OCI-LY1 (cell line): ENCODE measurements around the gene SHISA4.
"Not testable (repeated sequence)": the region's sequence is repeated elsewhere in the genome, so short reads cannot be mapped to it uniquely, and the experiment has no call there.

Source experiments
- H2AFZ ChIP-seq: fragments of 200-600 bp; sonication (generic), shearing (Covaris generic); 2 replicates; pipeline ENCODE4 v1.6.0; 2014; ENCODE audit warnings: antibody characterized with exemption, mild to moderate bottlenecking, low read length
- H3F3A ChIP-seq: fragments of 200-600 bp; sonication (generic), shearing (Covaris generic); 2 replicates; pipeline ENCODE4 v1.6.0; 2014; ENCODE audit warnings: mild to moderate bottlenecking, antibody characterized with exemption, low read length, moderate library complexity; ENCODE audit not compliant: insufficient read depth
- H3K27ac ChIP-seq: fragments of 200-600 bp; sonication (generic); 2 replicates; pipeline ENCODE4 v1.5.1; 2014; ENCODE audit warnings: low read length, mixed run types, mild to moderate bottlenecking, low read depth; ENCODE audit not compliant: poor library complexity, severe bottlenecking
- H3K27me3 ChIP-seq: fragments of 200-600 bp; sonication (generic); 2 replicates; pipeline ENCODE4 v1.6.0; 2014; ENCODE audit warnings: antibody characterized with exemption, mild to moderate bottlenecking, low read length, moderate library complexity; ENCODE audit not compliant: insufficient read depth
- H3K36me3 ChIP-seq: fragments of 200-600 bp; sonication (generic); 2 replicates; pipeline ENCODE4 v1.6.1; 2014; ENCODE audit warnings: mild to moderate bottlenecking, antibody characterized with exemption, low read length, moderate library complexity, mixed read lengths; ENCODE audit not compliant: insufficient read depth
- H3K4me1 ChIP-seq: fragments of 200-600 bp; sonication (generic); 2 replicates; pipeline ENCODE4 v1.5.1; 2014; ENCODE audit warnings: mild to moderate bottlenecking, low read length, moderate library complexity; ENCODE audit not compliant: insufficient read depth, severe bottlenecking
- H3K4me2 ChIP-seq: fragments of 200-600 bp; sonication (generic), shearing (Covaris generic); 2 replicates; pipeline ENCODE4 v1.6.1; 2014; ENCODE audit warnings: low read length
- H3K4me3 ChIP-seq: fragments of 200-600 bp; sonication (generic); 2 replicates; pipeline ENCODE4 v1.5.1; 2014; ENCODE audit warnings: low read length, low read depth, mild to moderate bottlenecking, mixed read lengths; ENCODE audit not compliant: poor library complexity, severe bottlenecking
- H3K79me2 ChIP-seq: fragments of 200-600 bp; shearing (Covaris generic); 2 replicates; pipeline ENCODE4 v1.6.1; 2016; ENCODE audit warnings: mixed run types, low read length, mixed read lengths; ENCODE audit not compliant: insufficient read depth
- H3K9ac ChIP-seq: fragments of 200-600 bp; sonication (generic), shearing (Covaris generic); 2 replicates; pipeline ENCODE4 v1.6.1; 2014; ENCODE audit warnings: mild to moderate bottlenecking, low read length, mixed read lengths
- H3K9me2 ChIP-seq: fragments of 200-600 bp; sonication (generic), shearing (Covaris generic); 2 replicates; pipeline ENCODE4 v1.6.1; 2014; ENCODE audit warnings: low read depth, mild to moderate bottlenecking, low read length, mixed read lengths
- H3K9me3 ChIP-seq: fragments of 200-600 bp; shearing (Covaris generic); 2 replicates; pipeline ENCODE4 v1.6.1; 2014; ENCODE audit warnings: low read length, mixed read lengths
- H4K20me1 ChIP-seq: fragments of 200-600 bp; sonication (generic), shearing (Covaris generic); 2 replicates; pipeline ENCODE4 v1.6.0; 2016; ENCODE audit warnings: mild to moderate bottlenecking, low read length; ENCODE audit not compliant: insufficient read depth
- EZH2 ChIP-seq: fragments of 200-600 bp; sonication (generic), shearing (Covaris generic); IDR thresholded peaks from 2 replicates; pipeline ENCODE4 v1.8.0; 2017; ENCODE audit warnings: borderline replicate concordance, mixed run types, mild to moderate bottlenecking, antibody characterized with exemption, low read length, moderate library complexity, mixed read lengths
- TF ChIP-seq, protein P1 (sequence below): fragments of 200-600 bp; sonication (generic), shearing (Covaris generic); IDR thresholded peaks from 2 replicates; pipeline ENCODE4 v1.5.1; 2017; ENCODE audit warnings: mild to moderate bottlenecking, antibody characterized with exemption, low read length, moderate library complexity, mixed read lengths

The SHISA4 gene

DNA sequence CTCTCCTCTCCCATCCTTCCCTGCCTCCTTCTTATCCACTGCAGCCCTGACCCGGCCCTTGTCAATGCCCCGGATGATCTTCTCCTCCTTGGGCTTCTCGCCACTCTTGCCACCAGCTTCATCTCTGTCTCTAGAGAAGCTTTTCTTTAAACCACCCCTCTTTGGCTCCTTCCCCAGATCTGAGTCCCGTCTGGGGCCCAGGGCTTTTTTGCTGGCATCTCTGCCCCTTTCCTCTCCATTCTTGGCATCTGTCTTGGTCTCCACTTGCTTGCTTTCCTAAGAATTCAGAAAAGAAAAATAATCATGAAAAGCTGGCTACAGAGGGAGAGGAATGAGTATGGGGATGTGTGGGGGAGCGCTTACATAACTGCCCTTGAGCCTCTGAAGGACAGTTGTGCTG, 11.8 kb downstream of the SHISA4 start:
- Histone ChIP-seq H3K4me3 (no peak overlapping the region), H3K79me2 (no peaks in the 10 kb centered on the region), H3K27me3 (no peaks in the 10 kb centered on the region), H4K20me1 (no peaks in the 10 kb centered on the region), H3F3A (no peaks in the 10 kb centered on the region), H3K9me2 (no peaks in the 10 kb centered on the region), H2AFZ (no peak overlapping the region), H3K27ac (no peak overlapping the region), H3K9ac (no peak overlapping the region), H3K9me3 (no peaks in the 10 kb centered on the region), H3K4me2 (no peak overlapping the region), H3K36me3 (no peaks in the 10 kb centered on the region), H3K4me1 (no peaks in the 10 kb centered on the region)
- no peak for TF ChIP-seq EZH2
- TF ChIP-seq, protein P1, sequence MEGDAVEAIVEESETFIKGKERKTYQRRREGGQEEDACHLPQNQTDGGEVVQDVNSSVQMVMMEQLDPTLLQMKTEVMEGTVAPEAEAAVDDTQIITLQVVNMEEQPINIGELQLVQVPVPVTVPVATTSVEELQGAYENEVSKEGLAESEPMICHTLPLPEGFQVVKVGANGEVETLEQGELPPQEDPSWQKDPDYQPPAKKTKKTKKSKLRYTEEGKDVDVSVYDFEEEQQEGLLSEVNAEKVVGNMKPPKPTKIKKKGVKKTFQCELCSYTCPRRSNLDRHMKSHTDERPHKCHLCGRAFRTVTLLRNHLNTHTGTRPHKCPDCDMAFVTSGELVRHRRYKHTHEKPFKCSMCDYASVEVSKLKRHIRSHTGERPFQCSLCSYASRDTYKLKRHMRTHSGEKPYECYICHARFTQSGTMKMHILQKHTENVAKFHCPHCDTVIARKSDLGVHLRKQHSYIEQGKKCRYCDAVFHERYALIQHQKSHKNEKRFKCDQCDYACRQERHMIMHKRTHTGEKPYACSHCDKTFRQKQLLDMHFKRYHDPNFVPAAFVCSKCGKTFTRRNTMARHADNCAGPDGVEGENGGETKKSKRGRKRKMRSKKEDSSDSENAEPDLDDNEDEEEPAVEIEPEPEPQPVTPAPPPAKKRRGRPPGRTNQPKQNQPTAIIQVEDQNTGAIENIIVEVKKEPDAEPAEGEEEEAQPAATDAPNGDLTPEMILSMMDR, result no peak

DNA sequence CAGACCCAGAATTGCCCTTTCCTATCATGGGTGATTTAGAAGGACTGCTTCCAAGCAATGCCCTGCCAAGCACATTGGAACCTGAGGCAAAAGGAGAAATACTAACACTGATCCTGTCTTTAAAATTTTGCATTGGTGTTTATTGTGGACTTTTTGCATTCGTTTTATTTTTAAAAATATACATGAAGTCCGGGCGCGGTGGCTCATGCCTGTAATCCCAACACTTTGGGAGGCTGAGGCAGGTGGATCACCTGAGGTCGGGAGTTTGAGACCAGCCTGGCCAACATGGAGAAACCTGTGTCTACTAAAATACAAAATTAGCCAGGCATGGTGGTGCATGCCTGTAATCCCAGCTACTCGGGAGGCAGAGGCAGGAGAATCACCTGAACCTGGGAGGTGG, 12.3 kb downstream of the SHISA4 start:
- H3K36me3 ChIP-seq, H4K20me1 ChIP-seq, H3K9ac ChIP-seq, H3K79me2 ChIP-seq, H3K9me3 ChIP-seq, H3K4me1 ChIP-seq, H3K27ac ChIP-seq, H3K9me2 ChIP-seq, H3K4me3 ChIP-seq, H2AFZ ChIP-seq, H3F3A ChIP-seq, H3K27me3 ChIP-seq, H3K4me2 ChIP-seq: not testable (repeated sequence)

DNA sequence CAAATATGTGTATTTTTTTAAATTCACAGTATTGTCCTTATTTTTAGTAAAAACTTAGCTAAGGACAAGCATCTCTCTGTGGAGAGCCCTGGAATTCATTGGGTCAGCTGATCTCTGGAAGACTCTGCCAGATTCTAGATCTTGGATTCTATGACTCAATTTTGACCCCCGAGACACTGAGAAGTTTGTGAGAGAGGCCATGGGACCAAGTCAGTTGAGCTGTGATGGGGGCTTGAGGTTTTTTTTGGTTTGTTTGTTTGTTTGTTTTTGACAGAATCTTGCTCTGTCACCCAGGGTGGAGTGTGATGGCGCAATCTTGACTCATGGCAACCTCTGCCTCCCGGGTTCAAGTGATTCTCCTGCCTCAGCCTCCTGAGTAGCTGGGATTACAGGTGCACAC, 13.5 kb downstream of the SHISA4 start:
- H3K27me3 ChIP-seq, result no peaks in the 10 kb centered on the region
- no peaks in the 10 kb centered on the region for H3K79me2 ChIP-seq
- no peaks in the 10 kb centered on the region for H3K36me3 ChIP-seq
- no peak overlapping the region for H3K4me2 ChIP-seq
- no peaks in the 10 kb centered on the region for H3K9me3 ChIP-seq
- no peaks in the 10 kb centered on the region for H3K9me2 ChIP-seq
- no peak overlapping the region for H3K9ac ChIP-seq
- no peaks in the 10 kb centered on the region for H4K20me1 ChIP-seq
- no peaks in the 10 kb centered on the region for H3K4me1 ChIP-seq
- H3K4me3 ChIP-seq, result no peak overlapping the region
- no peak overlapping the region for H3K27ac ChIP-seq
- no peak overlapping the region for H2AFZ ChIP-seq
- TF ChIP-seq, protein P1, result no peak
- no peak for TF ChIP-seq EZH2
- H3F3A ChIP-seq, result no peaks in the 10 kb centered on the region

DNA sequence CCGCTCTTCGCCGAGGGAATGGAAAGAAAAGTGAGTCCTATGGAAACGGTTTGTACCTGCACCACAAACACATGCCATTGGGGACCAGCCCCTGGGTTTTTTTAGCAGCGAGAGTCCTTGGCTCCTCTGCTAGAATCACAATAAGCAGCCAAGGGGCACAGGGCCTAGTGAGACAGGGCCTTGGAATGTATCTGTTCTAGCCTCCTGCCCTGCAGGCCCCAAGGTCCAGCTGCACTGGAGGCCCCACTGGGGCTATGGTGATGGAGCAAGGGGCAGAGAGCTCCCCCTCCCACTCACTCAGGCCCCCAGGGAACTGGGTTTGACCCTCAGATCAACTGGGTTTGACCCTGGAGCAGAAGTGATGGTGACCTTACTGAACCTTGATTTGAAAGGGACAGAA, 14.4 kb downstream of the SHISA4 start:
- Histone ChIP-seq H3F3A (no peaks in the 10 kb centered on the region), H3K9me3 (no peaks in the 10 kb centered on the region), H3K9ac (no peak overlapping the region), H3K4me3 (no peak overlapping the region), H3K79me2 (no peaks in the 10 kb centered on the region), H3K27ac (no peak overlapping the region), H3K36me3 (no peaks in the 10 kb centered on the region), H4K20me1 (no peaks in the 10 kb centered on the region), H3K9me2 (no peaks in the 10 kb centered on the region), H3K27me3 (no peaks in the 10 kb centered on the region), H2AFZ (no peak overlapping the region), H3K4me1 (no peaks in the 10 kb centered on the region), H3K4me2 (no peak overlapping the region)
- TF ChIP-seq, protein P1, result no peak
- no peak for TF ChIP-seq EZH2
